SK-N-SH treated with all-trans-retinoic acid at 6 μM for 48 hours (cell line): ENCODE results near the gene ZMYND11.

ENCODE experiments used
- BACH2 ChIP-seq: fragments of 250-450 bp; sonication (Bioruptor Pico); IDR thresholded peaks from 2 replicates; pipeline ENCODE4 v1.9.0; 2021; ENCODE audit warnings: mild to moderate bottlenecking, borderline replicate concordance
- CSDC2 ChIP-seq: fragments of 250-450 bp; sonication (Bioruptor Pico); IDR thresholded peaks from 2 replicates; pipeline ENCODE4 v1.5.0; 2020; ENCODE audit warnings: mild to moderate bottlenecking, moderate library complexity
- SNAI2 ChIP-seq: fragments of 250-450 bp; sonication (Bioruptor Pico); IDR thresholded peaks from 2 replicates; pipeline ENCODE4 v1.5.0; 2020; ENCODE audit warnings: mild to moderate bottlenecking, moderate library complexity
- ZFP3 ChIP-seq: fragments of 250-450 bp; sonication (Bioruptor Pico); IDR thresholded peaks from 2 replicates; pipeline ENCODE4 v1.5.0; 2020; ENCODE audit warnings: mild to moderate bottlenecking, moderate library complexity
- ZFP30 ChIP-seq: fragments of 450-650 bp; formaldehyde crosslinking; IDR thresholded peaks from 2 replicates; pipeline ENCODE4 v1.5.0; 2022; ENCODE audit warnings: mild to moderate bottlenecking, moderate library complexity

DNA sequence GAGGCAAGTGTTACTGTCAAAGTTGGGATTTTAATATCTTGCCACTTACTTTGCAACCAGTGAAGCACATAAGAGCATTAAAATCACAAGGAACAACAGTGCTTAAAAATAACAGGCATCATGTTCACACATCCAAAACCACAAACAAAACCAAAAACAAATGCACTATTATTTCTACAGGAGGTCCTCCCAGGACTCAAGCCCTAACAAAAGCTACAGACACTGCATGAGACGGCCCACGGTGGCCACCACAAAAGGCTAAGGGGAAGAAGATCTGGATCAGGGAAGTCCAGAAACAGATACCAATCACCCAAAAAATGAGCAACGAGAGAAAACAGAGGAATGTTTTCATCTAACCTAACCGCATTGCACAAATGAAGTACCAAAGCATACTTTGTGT, 158.4 kb downstream of the ZMYND11 start:
- TF ChIP-seq BACH2 (CRISPR knock-in tag) (no peak), ZFP3 (CRISPR knock-in tag) (no peak), ZFP30 (CRISPR knock-in tag) (no peak), CSDC2 (CRISPR knock-in tag) (no peak), SNAI2 (CRISPR knock-in tag) (no peak)
